Osteoblast (primary cell): ENCODE data around the gene ZER1. TPM values are rescaled to one million over a fixed set of nuclear protein-coding genes. Genes with fewer than 3 reads are reported as not detected.
A peak's percentile ranks its signal among the peaks of the same experiment; 100 is the strongest.

ENCODE experiments used
- DNase-seq: peaks from one replicate; pipeline ENCODE4 v3.0.0; 2011; ENCODE audit warnings: low spot score, mixed read lengths; ENCODE audit not compliant: insufficient read length; ENCODE audit errors: missing footprints
- H2AFZ ChIP-seq: 2 replicates; pipeline ENCODE4 v1.6.0; 2011; ENCODE audit warnings: mild to moderate bottlenecking, low read length
- H3K27ac ChIP-seq: 2 replicates; pipeline ENCODE4 v1.5.1; 2011; ENCODE audit warnings: mild to moderate bottlenecking, low read depth, low read length, moderate library complexity
- H3K27me3 ChIP-seq: 2 replicates; pipeline ENCODE4 v1.6.0; 2012; ENCODE audit warnings: mild to moderate bottlenecking, control low read depth, inconsistent platforms, low read length, moderate library complexity; ENCODE audit not compliant: insufficient read depth
- H3K36me3 ChIP-seq: 2 replicates; pipeline ENCODE4 v1.5.1; 2011; ENCODE audit warnings: mild to moderate bottlenecking, low read length, control low read depth, moderate library complexity; ENCODE audit not compliant: insufficient read depth
- H3K4me1 ChIP-seq: 2 replicates; pipeline ENCODE4 v1.5.1; 2011; ENCODE audit warnings: mild to moderate bottlenecking, low read length, control low read depth, moderate library complexity; ENCODE audit not compliant: insufficient read depth
- H3K4me2 ChIP-seq: 2 replicates; pipeline ENCODE4 v1.6.0; 2011; ENCODE audit warnings: mild to moderate bottlenecking, low read length; ENCODE audit not compliant: insufficient read depth
- H3K4me3 ChIP-seq: fragments of 200-600 bp; sonication (generic); 3 replicates; pipeline ENCODE4 v1.5.1; 2012; ENCODE audit warnings: mild to moderate bottlenecking, low read length, inconsistent platforms; ENCODE audit not compliant: insufficient read depth
- H3K79me2 ChIP-seq: 2 replicates; pipeline ENCODE4 v1.6.0; 2012; ENCODE audit warnings: mild to moderate bottlenecking, low read length, control low read depth, inconsistent platforms; ENCODE audit not compliant: insufficient read depth
- H3K9me3 ChIP-seq: 2 replicates; pipeline ENCODE4 v1.5.1; 2011; ENCODE audit warnings: low read depth, low read length, control low read depth
- H4K20me1 ChIP-seq: 2 replicates; pipeline ENCODE4 v1.6.0; 2012; ENCODE audit warnings: mild to moderate bottlenecking, low read length, control low read depth; ENCODE audit not compliant: insufficient read depth
- total RNA-seq: library from RNA; depleted of rRNA; stranded (reverse); fragments of >200 nt; gene quantifications from 2 replicates; pipeline ENCODE4 v1.2.3, GENCODE V29; 2012
- TF ChIP-seq, protein P1 (sequence below): IDR thresholded peaks from 2 replicates; pipeline ENCODE4 v1.5.1; 2011; ENCODE audit warnings: mild to moderate bottlenecking, low read depth, low read length, moderate library complexity; ENCODE audit errors: extremely low read depth

Gene ZER1
- total RNA-seq, 1 donor: 26.4 TPM

DNA sequence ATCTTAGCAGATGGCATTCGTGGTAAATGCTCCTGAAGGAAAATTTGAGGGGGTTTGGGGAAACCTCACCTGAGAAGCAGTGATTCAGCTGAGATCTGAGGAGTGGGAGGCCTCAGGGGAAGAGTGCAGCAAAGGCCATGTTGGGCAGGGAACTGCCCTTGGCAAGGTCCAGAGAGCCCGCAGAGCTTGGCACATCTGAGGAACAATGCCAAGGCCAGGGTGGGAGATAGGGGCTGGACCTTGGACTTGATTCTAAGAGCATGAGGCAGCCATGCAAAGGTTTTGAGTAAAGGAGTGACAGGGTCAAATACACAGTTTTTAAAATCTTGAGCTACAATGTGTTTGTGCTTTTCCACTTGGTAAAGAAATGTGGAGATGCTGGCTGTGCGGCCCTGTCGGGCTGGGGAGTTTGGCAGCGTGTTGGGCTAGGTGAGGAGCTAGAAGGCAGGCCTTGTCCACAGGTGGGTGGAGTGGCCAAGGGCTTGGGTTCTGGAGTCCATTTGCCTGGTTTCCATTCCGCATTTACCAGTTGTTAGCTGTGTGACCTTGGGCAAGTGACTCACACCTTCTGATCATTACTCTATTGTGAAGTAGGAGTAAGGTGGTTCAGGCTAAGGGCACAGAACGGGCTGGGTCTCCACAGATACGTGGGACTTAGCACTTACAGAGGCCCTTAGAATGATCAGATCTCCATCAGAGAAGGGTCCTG, 21.4 kb upstream of the ZER1 start:
- Histone ChIP-seq H3K79me2 (peaks cover 10% of the 10 kb centered on the region), H3K4me3 (no peak overlapping the region), H3K27ac (no peak overlapping the region), H3K27me3 (no peaks in the 10 kb centered on the region), H3K4me2 (no peak overlapping the region), H3K36me3 (peaks cover 58% of the 10 kb centered on the region), H4K20me1 (peaks cover 3% of the 10 kb centered on the region), H3K9me3 (no peaks in the 10 kb centered on the region), H2AFZ (no peak overlapping the region), H3K4me1 (peaks cover 3% of the 10 kb centered on the region)
- TF ChIP-seq, protein P1, sequence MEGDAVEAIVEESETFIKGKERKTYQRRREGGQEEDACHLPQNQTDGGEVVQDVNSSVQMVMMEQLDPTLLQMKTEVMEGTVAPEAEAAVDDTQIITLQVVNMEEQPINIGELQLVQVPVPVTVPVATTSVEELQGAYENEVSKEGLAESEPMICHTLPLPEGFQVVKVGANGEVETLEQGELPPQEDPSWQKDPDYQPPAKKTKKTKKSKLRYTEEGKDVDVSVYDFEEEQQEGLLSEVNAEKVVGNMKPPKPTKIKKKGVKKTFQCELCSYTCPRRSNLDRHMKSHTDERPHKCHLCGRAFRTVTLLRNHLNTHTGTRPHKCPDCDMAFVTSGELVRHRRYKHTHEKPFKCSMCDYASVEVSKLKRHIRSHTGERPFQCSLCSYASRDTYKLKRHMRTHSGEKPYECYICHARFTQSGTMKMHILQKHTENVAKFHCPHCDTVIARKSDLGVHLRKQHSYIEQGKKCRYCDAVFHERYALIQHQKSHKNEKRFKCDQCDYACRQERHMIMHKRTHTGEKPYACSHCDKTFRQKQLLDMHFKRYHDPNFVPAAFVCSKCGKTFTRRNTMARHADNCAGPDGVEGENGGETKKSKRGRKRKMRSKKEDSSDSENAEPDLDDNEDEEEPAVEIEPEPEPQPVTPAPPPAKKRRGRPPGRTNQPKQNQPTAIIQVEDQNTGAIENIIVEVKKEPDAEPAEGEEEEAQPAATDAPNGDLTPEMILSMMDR: no peak
- DNase-seq: no peak

DNA sequence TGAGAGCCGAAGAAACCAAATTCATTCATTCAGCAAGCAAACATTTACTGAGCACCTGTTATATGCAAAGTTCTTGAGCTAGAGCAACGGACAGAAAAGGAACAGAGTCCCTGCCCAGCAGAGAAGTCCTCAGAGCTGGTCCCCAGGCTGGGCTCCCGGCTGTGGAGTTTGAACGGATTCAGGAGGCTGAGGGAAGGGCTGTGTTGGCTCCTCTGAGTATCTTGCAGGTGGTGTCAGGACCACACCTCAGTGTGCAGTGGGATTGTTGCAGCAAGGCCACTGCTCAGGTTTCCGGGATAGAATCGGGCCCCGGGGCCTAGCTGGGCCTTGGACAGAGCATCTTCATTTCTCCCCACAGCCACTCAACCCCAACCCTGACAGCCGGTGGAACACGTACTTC, 20.4 kb upstream of the ZER1 start:
- H3K9me3 ChIP-seq: no peaks in the 10 kb centered on the region
- H3K4me1 ChIP-seq: peaks cover 6% of the 10 kb centered on the region
- H3K79me2 ChIP-seq: peaks cover 20% of the 10 kb centered on the region
- H3K27ac ChIP-seq: no peak overlapping the region
- H3K4me3 ChIP-seq: no peak overlapping the region
- TF ChIP-seq, protein P1: no peak
- H3K4me2 ChIP-seq: no peak overlapping the region
- peaks cover 3% of the 10 kb centered on the region for H4K20me1 ChIP-seq
- peak; percentile 75 for DNase-seq
- H2AFZ ChIP-seq: no peak overlapping the region
- peaks cover 54% of the 10 kb centered on the region for H3K36me3 ChIP-seq
- H3K27me3 ChIP-seq: no peaks in the 10 kb centered on the region

DNA sequence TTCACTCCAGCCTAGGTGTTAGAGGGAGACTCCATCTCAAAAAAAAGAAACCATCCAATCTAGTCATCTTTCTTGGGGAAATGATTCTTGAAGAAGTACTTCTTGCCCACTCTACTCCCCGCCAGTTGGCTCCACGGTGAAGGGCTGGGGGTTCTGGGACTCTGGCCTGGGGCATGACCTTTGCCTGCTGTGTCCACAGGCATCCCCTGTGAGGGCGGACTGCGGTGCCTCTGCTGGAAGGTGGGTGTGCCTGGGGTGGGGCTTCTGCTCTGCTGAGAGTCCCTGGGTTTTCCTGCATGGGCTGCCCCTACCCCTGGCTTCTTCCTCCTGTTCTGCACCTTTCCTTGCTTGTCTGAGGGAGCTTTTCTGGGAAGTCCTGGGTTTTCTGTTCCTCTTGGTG, 18.8 kb upstream of the ZER1 start:
- no peaks in the 10 kb centered on the region for H3K9me3 ChIP-seq
- H3K4me2 ChIP-seq: no peak overlapping the region
- H2AFZ ChIP-seq: no peak overlapping the region
- no peak overlapping the region for H3K4me3 ChIP-seq
- DNase-seq: no peak
- TF ChIP-seq, protein P1: no peak
- no peaks in the 10 kb centered on the region for H3K27me3 ChIP-seq
- H4K20me1 ChIP-seq: peaks cover 3% of the 10 kb centered on the region
- no peak overlapping the region for H3K27ac ChIP-seq
- H3K4me1 ChIP-seq: peaks cover 6% of the 10 kb centered on the region
- H3K79me2 ChIP-seq: peaks cover 25% of the 10 kb centered on the region
- peaks cover 43% of the 10 kb centered on the region for H3K36me3 ChIP-seq

DNA sequence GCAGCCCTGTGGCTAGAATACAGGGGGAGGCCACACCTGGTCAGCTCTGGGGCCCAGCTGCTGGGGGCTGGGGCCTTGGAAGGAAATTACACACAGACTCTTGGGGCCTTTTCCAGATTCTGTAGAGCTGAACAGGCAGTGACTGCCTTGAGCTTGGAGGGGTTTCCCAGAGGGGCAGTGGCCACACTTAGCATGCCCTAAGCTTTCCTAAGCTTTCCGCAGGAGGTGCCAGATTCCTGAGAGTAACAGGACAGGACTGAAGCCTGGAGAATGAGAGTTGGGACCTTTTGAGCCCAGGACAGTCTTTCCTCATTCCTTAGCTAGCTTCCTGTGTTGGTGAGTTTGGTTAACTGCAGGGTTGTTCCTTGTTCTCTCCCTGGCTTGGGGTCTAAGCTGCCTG, 16.7 kb upstream of the ZER1 start:
- Histone ChIP-seq H3K27me3 (no peaks in the 10 kb centered on the region), H4K20me1 (peaks cover 3% of the 10 kb centered on the region), H2AFZ (no peak overlapping the region), H3K4me3 (peak overlapping the region; percentile 96), H3K4me2 (peak overlapping the region; percentile 97), H3K4me1 (peaks cover 6% of the 10 kb centered on the region), H3K36me3 (peaks cover 29% of the 10 kb centered on the region), H3K27ac (no peak overlapping the region), H3K9me3 (no peaks in the 10 kb centered on the region), H3K79me2 (peaks cover 25% of the 10 kb centered on the region)
- TF ChIP-seq, protein P1: no peak
- no peak for DNase-seq
